ENCODE results near the gene KCNJ11.

GRCh38 chr11:17387254-17387653, 1.2 kb downstream of the KCNJ11 start:
- TF ChIP-seq GATA3 (IDR thresholded peaks at IDR 0.05; ENCODE audit: low read depth, low read length) (no peak), GATA2 (IDR thresholded peaks at IDR 0.05; ENCODE audit: low read depth, low read length) (no peak)
